ENCODE data around the gene SIDT2. TPM values are rescaled to one million over a fixed set of nuclear protein-coding genes. Genes with fewer than 3 reads are reported as not detected.

SIDT2 gene
- total RNA-seq, 1 experiment from 2014 or later, result 30.6 TPM

DNA sequence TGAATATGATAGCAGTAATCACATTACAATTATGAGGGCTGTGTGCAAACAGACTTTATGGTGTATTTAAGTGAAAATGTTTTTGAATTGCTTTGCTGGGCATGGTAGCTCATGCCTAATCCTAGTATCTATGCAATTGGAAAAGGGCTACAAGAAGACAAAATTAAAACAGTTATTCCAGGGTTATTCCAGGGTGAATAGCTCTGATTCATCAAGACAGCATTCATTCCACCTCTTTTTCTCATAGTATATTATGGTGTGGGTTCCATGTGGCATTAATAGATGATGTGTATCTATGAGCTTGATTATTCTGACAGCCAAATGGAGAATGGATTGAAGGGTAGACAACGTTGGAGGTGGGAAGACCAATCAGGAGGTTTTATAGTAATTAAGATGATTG is 12.1 kb upstream of the SIDT2 start:
- Histone ChIP-seq H3K79me2 (ENCODE audit: low read length) (0 out of 2 replicates have a peak, but pooled peaks cover 4% of the 10 kb centered on the region), H3K4me3 (ENCODE audit: low read length) (no peak overlapping the region), H3K36me3 (ENCODE audit: insufficient read depth, low read length) (0 out of 2 replicates have a peak, but pooled peaks cover 3% of the 10 kb centered on the region), H3K4me1 (ENCODE audit: low read length) (no peaks in the 10 kb centered on the region), H3K9me3 (ENCODE audit: low read length) (no peaks in the 10 kb centered on the region), H2AFZ (ENCODE audit: low read length) (no peak overlapping the region), H3K4me2 (ENCODE audit: low read depth, low read length, poor library complexity, severe bottlenecking) (no peak overlapping the region), H3K9me2 (replicated peaks; ENCODE audit: insufficient read depth, low read length) (no peaks in the 10 kb centered on the region), H3K27me3 (ENCODE audit: low read length) (no peaks in the 10 kb centered on the region), H3K9ac (ENCODE audit: low read length) (no peak overlapping the region), H4K20me1 (ENCODE audit: insufficient read depth, low read depth, low read length) (no peaks in the 10 kb centered on the region), H3K27ac (ENCODE audit: low read length) (no peak overlapping the region)
- no peak for DNase-seq

DNA sequence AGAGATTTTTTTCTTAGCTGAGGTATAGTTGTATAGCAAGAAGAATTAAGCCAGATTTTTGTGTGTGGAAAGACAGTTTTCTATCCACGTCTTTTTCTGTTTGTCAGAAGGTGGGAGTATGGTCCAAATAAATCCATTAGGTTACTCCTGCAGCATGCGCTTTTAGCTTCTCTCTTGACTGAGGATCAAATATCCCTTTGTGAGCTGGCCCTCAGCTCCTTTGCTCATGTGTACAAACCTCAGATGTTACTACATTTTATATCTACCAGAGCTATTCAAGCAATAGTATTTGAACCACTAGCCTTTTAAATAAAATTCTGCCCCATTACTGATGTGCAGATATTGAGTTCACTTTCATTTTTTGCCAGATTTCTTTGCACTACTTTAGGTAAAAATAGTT is 8.8 kb upstream of the SIDT2 start:
- no peak overlapping the region for H3K4me3 ChIP-seq (ENCODE audit: low read length)
- no peak overlapping the region for H3K4me2 ChIP-seq (ENCODE audit: low read depth, low read length, poor library complexity, severe bottlenecking)
- DNase-seq, result no peak
- H4K20me1 ChIP-seq (ENCODE audit: insufficient read depth, low read depth, low read length), result no peaks in the 10 kb centered on the region
- H2AFZ ChIP-seq (ENCODE audit: low read length), result no peak overlapping the region
- no peak overlapping the region for H3K9ac ChIP-seq (ENCODE audit: low read length)
- no peak overlapping the region for H3K27ac ChIP-seq (ENCODE audit: low read length)
- no peaks in the 10 kb centered on the region for H3K9me2 ChIP-seq (replicated peaks; ENCODE audit: insufficient read depth, low read length)
- H3K36me3 ChIP-seq (ENCODE audit: insufficient read depth, low read length), result 0 out of 2 replicates have a peak, but pooled peaks cover 3% of the 10 kb centered on the region
- no peaks in the 10 kb centered on the region for H3K27me3 ChIP-seq (ENCODE audit: low read length)
- no peaks in the 10 kb centered on the region for H3K79me2 ChIP-seq (ENCODE audit: low read length)
- H3K4me1 ChIP-seq (ENCODE audit: low read length), result no peaks in the 10 kb centered on the region
- H3K9me3 ChIP-seq (ENCODE audit: low read length), result no peaks in the 10 kb centered on the region

DNA sequence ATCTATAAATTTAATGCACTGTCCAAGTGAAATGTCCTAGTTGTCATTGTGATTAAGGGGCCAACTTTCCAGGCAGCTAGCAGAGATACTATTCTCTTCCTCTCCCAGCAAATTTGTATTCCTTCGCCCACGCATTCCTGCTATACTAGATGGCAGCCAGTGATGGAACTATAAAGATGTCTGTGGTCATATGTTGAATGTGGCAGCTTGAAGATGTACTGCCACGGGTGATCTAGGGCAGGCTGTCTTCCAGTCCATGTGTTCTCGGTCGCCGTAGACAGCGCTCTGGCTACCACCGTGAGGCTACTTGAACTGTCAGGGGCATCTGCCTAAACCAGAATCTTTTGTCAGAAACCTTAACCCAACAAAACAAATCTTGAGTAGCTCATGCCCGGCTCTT is 8.3 kb upstream of the SIDT2 start:
- Histone ChIP-seq H3K36me3 (ENCODE audit: insufficient read depth, low read length) (0 out of 2 replicates have a peak, but pooled peaks cover 3% of the 10 kb centered on the region), H3K27me3 (ENCODE audit: low read length) (no peaks in the 10 kb centered on the region), H3K9me3 (ENCODE audit: low read length) (no peaks in the 10 kb centered on the region), H3K4me2 (ENCODE audit: low read depth, low read length, poor library complexity, severe bottlenecking) (no peak overlapping the region), H3K9me2 (replicated peaks; ENCODE audit: insufficient read depth, low read length) (no peaks in the 10 kb centered on the region), H3K79me2 (ENCODE audit: low read length) (no peaks in the 10 kb centered on the region), H3K4me3 (ENCODE audit: low read length) (no peak overlapping the region), H3K27ac (ENCODE audit: low read length) (no peak overlapping the region), H3K4me1 (ENCODE audit: low read length) (no peaks in the 10 kb centered on the region), H2AFZ (ENCODE audit: low read length) (no peak overlapping the region), H4K20me1 (ENCODE audit: insufficient read depth, low read depth, low read length) (no peaks in the 10 kb centered on the region), H3K9ac (ENCODE audit: low read length) (no peak overlapping the region)
- no peak for DNase-seq

DNA sequence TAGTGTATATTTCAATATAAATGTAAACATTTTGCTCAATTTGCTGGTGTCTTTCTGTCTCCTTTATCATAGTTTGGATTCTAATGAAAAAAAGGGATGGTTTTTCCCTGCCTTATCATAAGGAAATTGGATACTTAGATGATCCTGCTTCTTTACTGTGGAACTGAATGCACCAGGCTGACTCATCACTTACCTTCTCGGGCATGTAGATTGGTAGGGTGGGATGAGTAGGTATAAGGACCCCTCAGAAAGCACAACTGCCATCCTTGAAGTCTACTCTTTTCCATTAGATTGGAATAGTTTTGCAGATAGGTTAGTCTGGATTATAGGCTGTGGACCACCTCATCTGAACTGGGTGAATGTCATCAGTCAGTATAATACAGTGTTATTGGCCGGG is 7.5 kb upstream of the SIDT2 start:
- Histone ChIP-seq H3K27me3 (ENCODE audit: low read length) (no peaks in the 10 kb centered on the region), H4K20me1 (ENCODE audit: insufficient read depth, low read depth, low read length) (no peaks in the 10 kb centered on the region), H3K9me2 (replicated peaks; ENCODE audit: insufficient read depth, low read length) (no peaks in the 10 kb centered on the region), H3K79me2 (ENCODE audit: low read length) (no peaks in the 10 kb centered on the region), H3K9ac (ENCODE audit: low read length) (no peak overlapping the region), H3K9me3 (ENCODE audit: low read length) (no peaks in the 10 kb centered on the region), H3K4me3 (ENCODE audit: low read length) (no peak overlapping the region), H3K4me2 (ENCODE audit: low read depth, low read length, poor library complexity, severe bottlenecking) (no peak overlapping the region), H2AFZ (ENCODE audit: low read length) (no peak overlapping the region), H3K36me3 (ENCODE audit: insufficient read depth, low read length) (0 out of 2 replicates have a peak, but pooled peaks cover 3% of the 10 kb centered on the region), H3K27ac (ENCODE audit: low read length) (no peak overlapping the region), H3K4me1 (ENCODE audit: low read length) (no peaks in the 10 kb centered on the region)
- no peak for DNase-seq

DNA sequence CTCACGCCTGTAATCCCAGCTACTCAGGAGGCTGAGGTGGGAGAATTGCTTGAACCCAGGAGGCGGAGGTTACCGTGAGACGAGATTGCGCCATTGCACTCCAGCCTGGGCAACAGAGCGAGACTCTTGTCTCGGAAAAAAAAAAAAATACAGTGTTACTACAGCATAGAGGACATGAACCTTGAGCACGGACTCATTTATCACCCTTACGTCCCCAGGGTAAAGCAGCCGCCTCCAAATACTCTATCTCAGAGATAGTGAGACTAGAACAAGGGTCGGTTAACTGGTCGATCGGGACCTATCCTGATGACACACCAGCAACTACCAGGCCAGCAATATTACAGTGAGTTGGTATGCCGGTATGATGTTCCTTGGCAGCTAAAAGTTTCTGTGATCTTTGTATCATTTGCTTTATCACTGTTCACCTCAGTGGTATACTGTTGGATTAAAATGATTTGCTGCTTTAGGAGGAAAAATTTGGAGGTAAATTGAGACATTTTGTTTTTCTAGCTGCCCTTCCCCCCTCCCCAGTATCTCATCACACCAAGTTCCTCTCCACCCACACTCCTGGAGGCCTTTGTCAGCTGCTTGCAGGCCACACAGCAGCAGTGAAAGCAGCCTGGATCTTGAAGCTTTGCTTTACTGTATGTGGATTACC is 7.0 kb upstream of the SIDT2 start:
- Histone ChIP-seq H3K9me2 (replicated peaks; ENCODE audit: insufficient read depth, low read length) (no peaks in the 10 kb centered on the region), H4K20me1 (ENCODE audit: insufficient read depth, low read depth, low read length) (no peaks in the 10 kb centered on the region), H3K27me3 (ENCODE audit: low read length) (no peaks in the 10 kb centered on the region), H3K4me1 (ENCODE audit: low read length) (no peaks in the 10 kb centered on the region), H3K27ac (ENCODE audit: low read length) (no peak overlapping the region), H3K9me3 (ENCODE audit: low read length) (no peaks in the 10 kb centered on the region), H3K4me3 (ENCODE audit: low read length) (no peak overlapping the region), H3K4me2 (ENCODE audit: low read depth, low read length, poor library complexity, severe bottlenecking) (no peak overlapping the region), H3K9ac (ENCODE audit: low read length) (no peak overlapping the region), H3K36me3 (ENCODE audit: insufficient read depth, low read length) (0 out of 2 replicates have a peak, but pooled peaks cover 3% of the 10 kb centered on the region), H3K79me2 (ENCODE audit: low read length) (no peaks in the 10 kb centered on the region), H2AFZ (ENCODE audit: low read length) (no peak overlapping the region)
- no peak for DNase-seq

DNA sequence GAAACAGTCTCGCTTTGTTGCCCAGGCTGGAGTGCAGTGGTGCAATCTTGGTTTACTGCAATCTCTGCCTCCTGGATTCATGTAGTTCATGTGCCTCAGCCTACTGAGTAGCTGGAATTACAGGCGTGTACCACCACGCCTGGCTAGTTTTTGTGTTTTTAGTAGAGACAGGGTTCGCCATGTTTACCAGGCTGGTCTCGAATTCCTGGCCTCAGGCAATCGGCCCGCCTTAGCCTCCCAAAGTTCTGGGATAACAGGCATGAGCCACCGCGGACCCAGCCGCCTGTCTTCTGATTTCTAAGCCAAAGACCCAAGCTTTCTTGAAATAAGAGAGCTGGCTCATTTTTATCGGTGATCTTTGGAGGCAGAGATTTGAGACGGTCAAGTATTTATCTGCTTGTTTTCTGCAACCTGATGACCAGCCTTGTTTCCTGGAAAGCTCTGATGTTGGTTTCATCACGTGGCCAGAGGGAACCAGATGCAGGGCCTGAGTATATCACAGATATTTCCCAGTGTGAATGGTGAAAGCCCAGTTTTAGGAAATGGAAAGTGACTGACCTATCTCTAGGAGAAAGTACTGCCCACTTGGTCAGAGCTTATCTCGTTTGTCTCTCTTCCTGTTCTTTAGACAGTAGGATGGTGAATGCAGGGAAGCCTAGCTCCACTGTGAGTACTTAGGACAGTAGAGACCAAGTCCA is 5.7 kb upstream of the SIDT2 start:
- Histone ChIP-seq H3K4me2 (ENCODE audit: low read depth, low read length, poor library complexity, severe bottlenecking) (no peak overlapping the region), H3K4me1 (ENCODE audit: low read length) (peaks cover 1% of the 10 kb centered on the region), H2AFZ (ENCODE audit: low read length) (no peak overlapping the region), H3K9ac (ENCODE audit: low read length) (no peak overlapping the region), H3K9me2 (replicated peaks; ENCODE audit: insufficient read depth, low read length) (no peaks in the 10 kb centered on the region), H3K27ac (ENCODE audit: low read length) (no peak overlapping the region), H4K20me1 (ENCODE audit: insufficient read depth, low read depth, low read length) (no peaks in the 10 kb centered on the region), H3K36me3 (ENCODE audit: insufficient read depth, low read length) (0 out of 2 replicates have a peak, but pooled peaks cover 3% of the 10 kb centered on the region), H3K27me3 (ENCODE audit: low read length) (no peaks in the 10 kb centered on the region), H3K79me2 (ENCODE audit: low read length) (no peaks in the 10 kb centered on the region), H3K4me3 (ENCODE audit: low read length) (no peak overlapping the region), H3K9me3 (ENCODE audit: low read length) (no peaks in the 10 kb centered on the region)
- no peak for DNase-seq

DNA sequence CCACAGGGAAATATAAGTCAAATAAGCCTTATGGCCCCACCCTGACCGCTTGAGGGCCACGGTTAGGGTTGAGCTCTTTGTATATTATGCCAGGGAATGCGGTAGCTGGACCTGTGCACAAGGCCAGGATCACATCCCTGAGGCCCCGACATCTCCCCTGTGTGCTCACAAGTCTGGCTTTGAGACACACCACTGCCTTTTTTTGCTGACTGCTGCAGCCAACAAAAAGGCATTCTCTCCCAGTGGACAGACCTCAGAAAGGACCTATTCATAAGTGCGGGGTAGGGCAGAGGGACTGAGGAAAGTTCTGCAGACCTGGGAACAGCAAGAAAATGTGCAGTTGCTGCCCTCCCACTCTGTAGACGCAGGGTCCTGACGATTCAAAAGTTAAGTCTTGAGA is 3.4 kb upstream of the SIDT2 start:
- H3K27me3 ChIP-seq (ENCODE audit: low read length), result no peaks in the 10 kb centered on the region
- H3K36me3 ChIP-seq (ENCODE audit: insufficient read depth, low read length), result 0 out of 2 replicates have a peak, but pooled peaks cover 3% of the 10 kb centered on the region
- DNase-seq, result no peak
- H3K4me3 ChIP-seq (ENCODE audit: low read length), result no peak overlapping the region
- H3K79me2 ChIP-seq (ENCODE audit: low read length), result 0 out of 2 replicates have a peak, but pooled peaks cover 3% of the 10 kb centered on the region
- H3K9me2 ChIP-seq (replicated peaks; ENCODE audit: insufficient read depth, low read length), result no peaks in the 10 kb centered on the region
- H3K4me1 ChIP-seq (ENCODE audit: low read length), result peaks cover 16% of the 10 kb centered on the region
- H4K20me1 ChIP-seq (ENCODE audit: insufficient read depth, low read depth, low read length), result no peaks in the 10 kb centered on the region
- no peak overlapping the region for H3K9ac ChIP-seq (ENCODE audit: low read length)
- no peaks in the 10 kb centered on the region for H3K9me3 ChIP-seq (ENCODE audit: low read length)
- no peak overlapping the region for H3K4me2 ChIP-seq (ENCODE audit: low read depth, low read length, poor library complexity, severe bottlenecking)
- H2AFZ ChIP-seq (ENCODE audit: low read length), result no peak overlapping the region
- no peak overlapping the region for H3K27ac ChIP-seq (ENCODE audit: low read length)

DNA sequence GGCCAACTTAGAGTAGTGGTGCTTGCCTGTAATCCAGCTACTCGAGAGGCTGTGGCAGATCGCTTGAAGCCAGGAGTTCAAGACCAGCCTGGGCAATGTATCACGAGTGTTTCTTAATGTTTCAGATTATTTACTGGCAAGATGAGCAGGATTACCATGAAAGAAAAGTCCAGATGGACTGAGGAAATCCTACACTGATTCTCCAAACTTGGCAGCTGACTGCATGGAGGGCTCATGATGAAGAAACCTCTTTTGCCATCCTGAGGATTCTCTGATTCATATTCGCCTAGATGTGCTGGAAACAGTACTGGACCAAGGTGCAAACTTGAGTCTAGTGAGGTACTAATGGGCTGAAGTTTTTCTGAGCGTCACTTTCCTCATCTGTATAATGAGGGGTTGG is 2.8 kb upstream of the SIDT2 start:
- Histone ChIP-seq H3K79me2 (ENCODE audit: low read length) (0 out of 2 replicates have a peak, but pooled peaks cover 3% of the 10 kb centered on the region), H3K4me1 (ENCODE audit: low read length) (peaks cover 19% of the 10 kb centered on the region), H3K4me2 (ENCODE audit: low read depth, low read length, poor library complexity, severe bottlenecking) (no peak overlapping the region), H3K4me3 (ENCODE audit: low read length) (no peak overlapping the region), H3K27ac (ENCODE audit: low read length) (no peak overlapping the region), H3K9me3 (ENCODE audit: low read length) (no peaks in the 10 kb centered on the region), H3K9ac (ENCODE audit: low read length) (no peak overlapping the region), H3K9me2 (replicated peaks; ENCODE audit: insufficient read depth, low read length) (no peaks in the 10 kb centered on the region), H4K20me1 (ENCODE audit: insufficient read depth, low read depth, low read length) (no peaks in the 10 kb centered on the region), H2AFZ (ENCODE audit: low read length) (no peak overlapping the region), H3K27me3 (ENCODE audit: low read length) (no peaks in the 10 kb centered on the region), H3K36me3 (ENCODE audit: insufficient read depth, low read length) (no peaks in the 10 kb centered on the region)
- no peak for DNase-seq
